ENCODE results near the gene TRAPPC2L. TPM values are rescaled to one million over a fixed set of nuclear protein-coding genes. Genes with fewer than 3 reads are reported as not detected.

Gene TRAPPC2L
- total RNA-seq, 1 experiment from 2014 or later: 94.1 TPM

DNA sequence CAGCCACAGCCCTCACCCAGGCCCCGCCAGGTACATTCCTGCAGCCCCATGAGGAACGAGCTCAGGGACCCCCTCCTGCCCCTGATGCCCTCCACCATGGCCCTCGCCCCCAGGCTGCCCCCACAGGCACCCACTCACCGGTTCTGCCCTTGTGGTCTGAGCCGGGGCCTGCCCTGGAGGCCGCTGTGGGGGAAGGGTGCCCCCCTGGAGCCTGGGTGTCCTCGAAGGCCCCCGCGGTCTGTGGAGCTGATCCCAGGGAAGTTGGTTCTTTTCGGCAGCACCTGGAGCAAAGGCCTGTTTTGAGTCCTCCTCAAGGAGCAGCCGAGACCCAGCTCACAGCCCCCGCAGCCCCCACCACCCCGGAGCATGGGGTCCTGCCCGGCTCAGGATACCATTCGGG is 7.2 kb downstream of the TRAPPC2L start:
- H2AFZ ChIP-seq (ENCODE audit: low read depth, low read length, poor library complexity, severe bottlenecking): no peak overlapping the region
- H3K9me3 ChIP-seq (ENCODE audit: control insufficient read depth in 1 of 2, insufficient read depth in 1 of 2, low read depth in 1 of 2, low read length in 2 of 2): no peaks in the 10 kb centered on the region
- H3K9me2 ChIP-seq (ENCODE audit: insufficient read depth): no peaks in the 10 kb centered on the region
- no peak overlapping the region for H3K9ac ChIP-seq (ENCODE audit: low read length)
- ATAC-seq: no peak
- TF ChIP-seq ELF1 (IDR thresholded peaks at IDR 0.05; ENCODE audit: borderline replicate concordance, low read depth): no peak
- TF ChIP-seq, protein P1, sequence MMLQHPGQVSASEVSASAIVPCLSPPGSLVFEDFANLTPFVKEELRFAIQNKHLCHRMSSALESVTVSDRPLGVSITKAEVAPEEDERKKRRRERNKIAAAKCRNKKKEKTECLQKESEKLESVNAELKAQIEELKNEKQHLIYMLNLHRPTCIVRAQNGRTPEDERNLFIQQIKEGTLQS (IDR thresholded peaks at IDR 0.05): no peak
- TF ChIP-seq EGR1 (IDR thresholded peaks at IDR 0.05; ENCODE audit: low read depth): no peak
- TF ChIP-seq, protein P2, sequence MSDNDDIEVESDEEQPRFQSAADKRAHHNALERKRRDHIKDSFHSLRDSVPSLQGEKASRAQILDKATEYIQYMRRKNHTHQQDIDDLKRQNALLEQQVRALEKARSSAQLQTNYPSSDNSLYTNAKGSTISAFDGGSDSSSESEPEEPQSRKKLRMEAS (IDR thresholded peaks at IDR 0.05): no peak
- TF ChIP-seq POLR2AphosphoS5 (IDR thresholded peaks at IDR 0.05; ENCODE audit: low read depth, low read length): no peak
- TF ChIP-seq, protein P3, sequence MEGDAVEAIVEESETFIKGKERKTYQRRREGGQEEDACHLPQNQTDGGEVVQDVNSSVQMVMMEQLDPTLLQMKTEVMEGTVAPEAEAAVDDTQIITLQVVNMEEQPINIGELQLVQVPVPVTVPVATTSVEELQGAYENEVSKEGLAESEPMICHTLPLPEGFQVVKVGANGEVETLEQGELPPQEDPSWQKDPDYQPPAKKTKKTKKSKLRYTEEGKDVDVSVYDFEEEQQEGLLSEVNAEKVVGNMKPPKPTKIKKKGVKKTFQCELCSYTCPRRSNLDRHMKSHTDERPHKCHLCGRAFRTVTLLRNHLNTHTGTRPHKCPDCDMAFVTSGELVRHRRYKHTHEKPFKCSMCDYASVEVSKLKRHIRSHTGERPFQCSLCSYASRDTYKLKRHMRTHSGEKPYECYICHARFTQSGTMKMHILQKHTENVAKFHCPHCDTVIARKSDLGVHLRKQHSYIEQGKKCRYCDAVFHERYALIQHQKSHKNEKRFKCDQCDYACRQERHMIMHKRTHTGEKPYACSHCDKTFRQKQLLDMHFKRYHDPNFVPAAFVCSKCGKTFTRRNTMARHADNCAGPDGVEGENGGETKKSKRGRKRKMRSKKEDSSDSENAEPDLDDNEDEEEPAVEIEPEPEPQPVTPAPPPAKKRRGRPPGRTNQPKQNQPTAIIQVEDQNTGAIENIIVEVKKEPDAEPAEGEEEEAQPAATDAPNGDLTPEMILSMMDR (IDR thresholded peaks at IDR 0.05 in 2 of 3, conservative IDR thresholded peaks at IDR 0.05 in 1 of 3; ENCODE audit: borderline replicate concordance in 1 of 3, insufficient read depth in 1 of 3, low read depth in 2 of 3, low read length in 2 of 3): no peak
- TF ChIP-seq, protein P4, sequence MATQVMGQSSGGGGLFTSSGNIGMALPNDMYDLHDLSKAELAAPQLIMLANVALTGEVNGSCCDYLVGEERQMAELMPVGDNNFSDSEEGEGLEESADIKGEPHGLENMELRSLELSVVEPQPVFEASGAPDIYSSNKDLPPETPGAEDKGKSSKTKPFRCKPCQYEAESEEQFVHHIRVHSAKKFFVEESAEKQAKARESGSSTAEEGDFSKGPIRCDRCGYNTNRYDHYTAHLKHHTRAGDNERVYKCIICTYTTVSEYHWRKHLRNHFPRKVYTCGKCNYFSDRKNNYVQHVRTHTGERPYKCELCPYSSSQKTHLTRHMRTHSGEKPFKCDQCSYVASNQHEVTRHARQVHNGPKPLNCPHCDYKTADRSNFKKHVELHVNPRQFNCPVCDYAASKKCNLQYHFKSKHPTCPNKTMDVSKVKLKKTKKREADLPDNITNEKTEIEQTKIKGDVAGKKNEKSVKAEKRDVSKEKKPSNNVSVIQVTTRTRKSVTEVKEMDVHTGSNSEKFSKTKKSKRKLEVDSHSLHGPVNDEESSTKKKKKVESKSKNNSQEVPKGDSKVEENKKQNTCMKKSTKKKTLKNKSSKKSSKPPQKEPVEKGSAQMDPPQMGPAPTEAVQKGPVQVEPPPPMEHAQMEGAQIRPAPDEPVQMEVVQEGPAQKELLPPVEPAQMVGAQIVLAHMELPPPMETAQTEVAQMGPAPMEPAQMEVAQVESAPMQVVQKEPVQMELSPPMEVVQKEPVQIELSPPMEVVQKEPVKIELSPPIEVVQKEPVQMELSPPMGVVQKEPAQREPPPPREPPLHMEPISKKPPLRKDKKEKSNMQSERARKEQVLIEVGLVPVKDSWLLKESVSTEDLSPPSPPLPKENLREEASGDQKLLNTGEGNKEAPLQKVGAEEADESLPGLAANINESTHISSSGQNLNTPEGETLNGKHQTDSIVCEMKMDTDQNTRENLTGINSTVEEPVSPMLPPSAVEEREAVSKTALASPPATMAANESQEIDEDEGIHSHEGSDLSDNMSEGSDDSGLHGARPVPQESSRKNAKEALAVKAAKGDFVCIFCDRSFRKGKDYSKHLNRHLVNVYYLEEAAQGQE (IDR thresholded peaks at IDR 0.05; ENCODE audit: low read depth): no peak
- TF ChIP-seq YY1 (IDR thresholded peaks at IDR 0.05; ENCODE audit: extremely low read depth, insufficient replicate concordance, low read depth, low read length): no peak
- no peak for TF ChIP-seq SP1 (IDR thresholded peaks at IDR 0.05; ENCODE audit: low read depth)
- TF ChIP-seq CEBPB (IDR thresholded peaks at IDR 0.05; ENCODE audit: low read depth): no peak
- no peak for TF ChIP-seq SIN3A (IDR thresholded peaks at IDR 0.05; ENCODE audit: low read depth)
- TF ChIP-seq CBX3 (IDR thresholded peaks at IDR 0.05; ENCODE audit: low read depth): no peak
- TF ChIP-seq JUND (IDR thresholded peaks at IDR 0.05): no peak
- TF ChIP-seq ZFX (IDR thresholded peaks at IDR 0.05): no peak
- TF ChIP-seq ZNF274 (IDR thresholded peaks at IDR 0.05; ENCODE audit: low read depth, low read length): no peak
- ChIA-PET RAD21 (ENCODE audit: low non-redundant PET in 1 of 2, low total read pairs in 2 of 2, uncharacterized antibody in 2 of 2, unreplicated experiment in 2 of 2) (no interaction called here), CTCF (interaction anchor here (0.7 kb wide), 1 partner anchor 14 kb away, joined by 3 read pairs; no protein-coding TSS in a partner anchor), POLR2A (no interaction called here)
- no peak overlapping the region for H3K4me2 ChIP-seq (ENCODE audit: low read length)
- no peak overlapping the region for H3K4me3 ChIP-seq (replicated peaks in 1 of 2; ENCODE audit: low read depth in 1 of 2, low read length in 2 of 2)
- H3K27ac ChIP-seq (ENCODE audit: low read depth, low read length): no peak overlapping the region
- H3K4me1 ChIP-seq (ENCODE audit: control insufficient read depth in 1 of 2, insufficient read depth in 2 of 2, low read length in 2 of 2): no peaks in the 10 kb centered on the region
- no TSS peak for BruUV-seq (replicated peaks)
- H3K79me2 ChIP-seq (ENCODE audit: insufficient read depth, low read length): no peaks in the 10 kb centered on the region
- peaks cover 20 to 22% of the 10 kb centered on the region in 2 experiments; a peak in 3 of 4 replicates for H3K36me3 ChIP-seq (ENCODE audit: control insufficient read depth in 1 of 2, insufficient read depth in 2 of 2, low read length in 2 of 2)
- H3K27me3 ChIP-seq (ENCODE audit: insufficient read depth, low read length): no peaks in the 10 kb centered on the region
- intact Hi-C loops (cut with micrococcal nuclease): no loop called here
- no peak for DNase-seq (ENCODE audit: low read depth, low spot score)
- no peaks in the 10 kb centered on the region for H4K20me1 ChIP-seq (ENCODE audit: insufficient read depth)

All from HCT116 (cell line).